HL-60 (cell line): ENCODE data around the gene ANKRD13B.

ENCODE experiments used
- GABPA ChIP-seq: IDR thresholded peaks from 2 replicates; pipeline ENCODE4 v1.6.1; 2012; ENCODE audit warnings: low read depth
- POLR2AphosphoS5 ChIP-seq: IDR thresholded peaks from 2 replicates; pipeline ENCODE4 v1.6.1; 2012; ENCODE audit warnings: low read depth
- TF ChIP-seq, protein P1 (sequence below): IDR thresholded peaks from one replicate; pipeline ENCODE4 v1.5.1; 2011; ENCODE audit warnings: low read length, control low read depth, inconsistent platforms; ENCODE audit not compliant: insufficient read depth

GRCh38 chr17:29620271-29620670 is 27.3 kb downstream of the ANKRD13B start:
- TF ChIP-seq POLR2AphosphoS5 (no peak), GABPA (no peak)
- TF ChIP-seq, protein P1, sequence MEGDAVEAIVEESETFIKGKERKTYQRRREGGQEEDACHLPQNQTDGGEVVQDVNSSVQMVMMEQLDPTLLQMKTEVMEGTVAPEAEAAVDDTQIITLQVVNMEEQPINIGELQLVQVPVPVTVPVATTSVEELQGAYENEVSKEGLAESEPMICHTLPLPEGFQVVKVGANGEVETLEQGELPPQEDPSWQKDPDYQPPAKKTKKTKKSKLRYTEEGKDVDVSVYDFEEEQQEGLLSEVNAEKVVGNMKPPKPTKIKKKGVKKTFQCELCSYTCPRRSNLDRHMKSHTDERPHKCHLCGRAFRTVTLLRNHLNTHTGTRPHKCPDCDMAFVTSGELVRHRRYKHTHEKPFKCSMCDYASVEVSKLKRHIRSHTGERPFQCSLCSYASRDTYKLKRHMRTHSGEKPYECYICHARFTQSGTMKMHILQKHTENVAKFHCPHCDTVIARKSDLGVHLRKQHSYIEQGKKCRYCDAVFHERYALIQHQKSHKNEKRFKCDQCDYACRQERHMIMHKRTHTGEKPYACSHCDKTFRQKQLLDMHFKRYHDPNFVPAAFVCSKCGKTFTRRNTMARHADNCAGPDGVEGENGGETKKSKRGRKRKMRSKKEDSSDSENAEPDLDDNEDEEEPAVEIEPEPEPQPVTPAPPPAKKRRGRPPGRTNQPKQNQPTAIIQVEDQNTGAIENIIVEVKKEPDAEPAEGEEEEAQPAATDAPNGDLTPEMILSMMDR = no peak
